ENCODE results near the gene MPRIP. TPM values are rescaled to one million over a fixed set of nuclear protein-coding genes. Genes with fewer than 3 reads are reported as not detected.

Gene MPRIP
- total RNA-seq, 1 experiment from 2014 or later = 338 TPM

DNA sequence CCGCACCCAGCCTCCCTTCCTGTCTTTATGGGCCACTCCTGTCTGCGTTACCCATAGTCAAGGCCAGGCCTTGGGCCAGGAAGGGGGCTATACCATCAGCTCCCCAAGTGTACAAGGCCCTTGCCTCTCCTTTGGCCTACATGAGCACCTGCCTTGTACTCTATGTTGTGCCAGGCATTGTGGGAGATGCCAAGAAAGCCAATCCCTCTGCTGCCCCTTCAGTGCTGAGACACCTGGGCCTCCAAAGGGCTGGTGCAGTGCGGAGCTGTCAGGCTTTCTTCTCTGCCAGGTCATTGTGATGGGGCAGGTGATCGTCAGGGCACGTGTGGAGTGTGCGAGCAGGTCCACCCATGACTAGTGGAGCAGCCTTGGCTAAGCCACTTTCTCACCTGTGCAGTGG is 59.9 kb downstream of the MPRIP start:
- H3K4me1 Mint-ChIP-seq (ENCODE audit: low read depth, unreplicated experiment) = peaks cover 14% of the 10 kb centered on the region
- intact Hi-C loops (cut with micrococcal nuclease; ENCODE audit: unreplicated experiment) = no loop called here
- no peaks in the 10 kb centered on the region for H3K9me3 Mint-ChIP-seq (ENCODE audit: low read depth, unreplicated experiment)
- BruUV-seq (replicated peaks) = no TSS peak
- H3K27ac Mint-ChIP-seq (ENCODE audit: unreplicated experiment) = no peak overlapping the region
- CTCF ChIA-PET = no interaction called here
- peaks cover 37% of the 10 kb centered on the region for H3K36me3 Mint-ChIP-seq (ENCODE audit: insufficient read depth, unreplicated experiment)
- H3K27me3 Mint-ChIP-seq (ENCODE audit: unreplicated experiment) = no peaks in the 10 kb centered on the region
- TF ChIP-seq, protein P1, sequence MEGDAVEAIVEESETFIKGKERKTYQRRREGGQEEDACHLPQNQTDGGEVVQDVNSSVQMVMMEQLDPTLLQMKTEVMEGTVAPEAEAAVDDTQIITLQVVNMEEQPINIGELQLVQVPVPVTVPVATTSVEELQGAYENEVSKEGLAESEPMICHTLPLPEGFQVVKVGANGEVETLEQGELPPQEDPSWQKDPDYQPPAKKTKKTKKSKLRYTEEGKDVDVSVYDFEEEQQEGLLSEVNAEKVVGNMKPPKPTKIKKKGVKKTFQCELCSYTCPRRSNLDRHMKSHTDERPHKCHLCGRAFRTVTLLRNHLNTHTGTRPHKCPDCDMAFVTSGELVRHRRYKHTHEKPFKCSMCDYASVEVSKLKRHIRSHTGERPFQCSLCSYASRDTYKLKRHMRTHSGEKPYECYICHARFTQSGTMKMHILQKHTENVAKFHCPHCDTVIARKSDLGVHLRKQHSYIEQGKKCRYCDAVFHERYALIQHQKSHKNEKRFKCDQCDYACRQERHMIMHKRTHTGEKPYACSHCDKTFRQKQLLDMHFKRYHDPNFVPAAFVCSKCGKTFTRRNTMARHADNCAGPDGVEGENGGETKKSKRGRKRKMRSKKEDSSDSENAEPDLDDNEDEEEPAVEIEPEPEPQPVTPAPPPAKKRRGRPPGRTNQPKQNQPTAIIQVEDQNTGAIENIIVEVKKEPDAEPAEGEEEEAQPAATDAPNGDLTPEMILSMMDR (IDR thresholded peaks at IDR 0.05; ENCODE audit: unreplicated experiment) = no peak
- no peak for DNase-seq
- H3K4me3 Mint-ChIP-seq (ENCODE audit: low read depth, unreplicated experiment) = no peak overlapping the region

DNA sequence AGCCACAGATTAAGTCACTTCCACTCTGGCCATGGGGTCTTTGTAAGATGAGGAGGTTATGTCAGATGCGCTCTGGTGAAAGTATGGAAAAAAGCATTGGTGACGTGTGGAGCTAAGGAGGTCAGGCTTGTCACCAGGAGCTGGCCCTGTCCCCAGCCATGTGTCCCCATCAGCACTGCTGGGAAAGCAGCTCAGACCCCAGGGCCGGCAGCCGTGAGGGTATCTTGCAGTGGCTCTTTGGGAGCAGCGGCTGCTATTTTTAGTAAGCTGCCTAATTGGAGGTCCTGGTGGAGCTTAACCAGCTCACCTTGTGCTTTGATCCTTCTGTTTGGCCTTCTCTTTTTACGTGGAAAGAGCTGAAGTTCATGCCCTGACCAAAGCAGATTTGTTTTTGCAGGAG is 60.9 kb downstream of the MPRIP start:
- TF ChIP-seq, protein P1 (IDR thresholded peaks at IDR 0.05; ENCODE audit: unreplicated experiment) = no peak
- intact Hi-C loops (cut with micrococcal nuclease; ENCODE audit: unreplicated experiment) = no loop called here
- Mint-ChIP-seq H3K36me3 (ENCODE audit: insufficient read depth, unreplicated experiment) (peaks cover 41% of the 10 kb centered on the region), H3K4me1 (ENCODE audit: low read depth, unreplicated experiment) (peaks cover 23% of the 10 kb centered on the region), H3K9me3 (ENCODE audit: low read depth, unreplicated experiment) (no peaks in the 10 kb centered on the region), H3K27me3 (ENCODE audit: unreplicated experiment) (no peaks in the 10 kb centered on the region), H3K27ac (ENCODE audit: unreplicated experiment) (no peak overlapping the region), H3K4me3 (ENCODE audit: low read depth, unreplicated experiment) (no peak overlapping the region)
- CTCF ChIA-PET = no interaction called here
- DNase-seq = no peak
- BruUV-seq (replicated peaks) = no TSS peak

- intact Hi-C loops (cut with micrococcal nuclease; ENCODE audit: unreplicated experiment) = no loop called here
- TF ChIP-seq, protein P1 (IDR thresholded peaks at IDR 0.05; ENCODE audit: unreplicated experiment) = no peak
- no peak overlapping the region for H3K27ac Mint-ChIP-seq (ENCODE audit: unreplicated experiment)
- H3K4me3 Mint-ChIP-seq (ENCODE audit: low read depth, unreplicated experiment) = no peak overlapping the region
- BruUV-seq (replicated peaks) = no TSS peak
- peaks cover 32% of the 10 kb centered on the region for H3K4me1 Mint-ChIP-seq (ENCODE audit: low read depth, unreplicated experiment)
- CTCF ChIA-PET = no interaction called here
- no peak for DNase-seq
- no peaks in the 10 kb centered on the region for H3K27me3 Mint-ChIP-seq (ENCODE audit: unreplicated experiment)
- peaks cover 41% of the 10 kb centered on the region for H3K36me3 Mint-ChIP-seq (ENCODE audit: insufficient read depth, unreplicated experiment)
- no peaks in the 10 kb centered on the region for H3K9me3 Mint-ChIP-seq (ENCODE audit: low read depth, unreplicated experiment)
Observed at GRCh38 chr17:17104036-17104435, 61.8 kb downstream of the MPRIP start.

- intact Hi-C loops (cut with micrococcal nuclease; ENCODE audit: unreplicated experiment) = no loop called here
- DNase-seq = no peak
- TF ChIP-seq, protein P1 (IDR thresholded peaks at IDR 0.05; ENCODE audit: unreplicated experiment) = no peak
- Mint-ChIP-seq H3K27ac (ENCODE audit: unreplicated experiment) (no peak overlapping the region), H3K9me3 (ENCODE audit: low read depth, unreplicated experiment) (no peaks in the 10 kb centered on the region), H3K4me3 (ENCODE audit: low read depth, unreplicated experiment) (no peak overlapping the region), H3K27me3 (ENCODE audit: unreplicated experiment) (no peaks in the 10 kb centered on the region), H3K4me1 (ENCODE audit: low read depth, unreplicated experiment) (peaks cover 36% of the 10 kb centered on the region), H3K36me3 (ENCODE audit: insufficient read depth, unreplicated experiment) (peaks cover 41% of the 10 kb centered on the region)
- CTCF ChIA-PET = no interaction called here
- BruUV-seq (replicated peaks) = no TSS peak
Observed at GRCh38 chr17:17104494-17104893, 62.2 kb downstream of the MPRIP start.

Data from Calu3 (cell line).